ENCODE data around the gene EIF2B2. TPM values are rescaled to one million over a fixed set of nuclear protein-coding genes. Genes with fewer than 3 reads are reported as not detected.

The EIF2B2 gene
- total and polyA plus RNA-seq, 2 experiments from 2014 or later = 39.2 to 40.5 TPM

- H3K27ac Mint-ChIP-seq = no peak overlapping the region
- H3K27ac ChIP-seq (ENCODE audit: low read depth) = no peak overlapping the region
- DNase-seq (ENCODE audit: low spot score) (peak; percentile 20), ATAC-seq (no peak)
- H3K9me3 Mint-ChIP-seq = no peaks in the 10 kb centered on the region; the same call in 1 of the 3 replicates
- 0 out of 2 replicates have a peak, but pooled peaks cover 6% of the 10 kb centered on the region for H4K20me1 ChIP-seq (replicated peaks; ENCODE audit: insufficient read depth)
- no peaks in the 10 kb centered on the region for H3K4me1 ChIP-seq (ENCODE audit: insufficient read depth)
- H3K36me3 Mint-ChIP-seq (ENCODE audit: low read depth) = no peaks in the 10 kb centered on the region
- no peak overlapping the region for H3K4me2 ChIP-seq
- 0 out of 2 replicates have a peak, but pooled peaks cover 6% of the 10 kb centered on the region for H3K79me2 ChIP-seq (replicated peaks; ENCODE audit: insufficient read depth)
- no peaks in the 10 kb centered on the region for H3K9me2 ChIP-seq (ENCODE audit: insufficient read depth)
- no peak overlapping the region for H3K4me3 Mint-ChIP-seq
- no peaks in the 10 kb centered on the region for H3K27me3 ChIP-seq (ENCODE audit: insufficient read depth)
- H2AFZ ChIP-seq = no peak overlapping the region
- peaks cover 1% of the 10 kb centered on the region for H3K27me3 Mint-ChIP-seq (ENCODE audit: insufficient read depth, low read depth, poor library complexity)
- H3K4me1 Mint-ChIP-seq = no peaks in the 10 kb centered on the region; the same call in 2 of the 3 replicates
- no peaks in the 10 kb centered on the region for H3F3A ChIP-seq (replicated peaks; ENCODE audit: low read depth)
- no peak for TF ChIP-seq EZH2phosphoT487 (IDR thresholded peaks at IDR 0.05; ENCODE audit: unreplicated experiment)
- TF ChIP-seq REST (IDR thresholded peaks at IDR 0.05; ENCODE audit: unreplicated experiment) = no peak
- TF ChIP-seq POLR2AphosphoS5 (IDR thresholded peaks at IDR 0.05; ENCODE audit: low read depth) = no peak
- TF ChIP-seq ZNF462 (CRISPR knock-in tag; IDR thresholded peaks at IDR 0.05) = no peak
- TF ChIP-seq ETS1 (IDR thresholded peaks at IDR 0.05) = no peak
- TF ChIP-seq CTCF (conservative IDR thresholded peaks at IDR 0.05; ENCODE audit: low read depth in 2 of 2) = no peak
- no peak for TF ChIP-seq ZNF331 (CRISPR knock-in tag; IDR thresholded peaks at IDR 0.05; ENCODE audit: low read depth)
- TF ChIP-seq ZNF114 (CRISPR knock-in tag; IDR thresholded peaks at IDR 0.05) = no peak
- no peak for TF ChIP-seq JUNB (IDR thresholded peaks at IDR 0.05; ENCODE audit: unreplicated experiment)
- no peak for TF ChIP-seq STAT1 (IDR thresholded peaks at IDR 0.05; ENCODE audit: unreplicated experiment)
- TF ChIP-seq EZH2 (IDR thresholded peaks at IDR 0.05; ENCODE audit: low read depth, unreplicated experiment) = no peak
- TF ChIP-seq NANOG (IDR thresholded peaks at IDR 0.05; ENCODE audit: borderline replicate concordance) = no peak
- H3K36me3 ChIP-seq (ENCODE audit: insufficient read depth) = no peaks in the 10 kb centered on the region
- no peak overlapping the region for H3K4me3 ChIP-seq
These were observed 43.6 kb downstream of the EIF2B2 start for GRCh38 chr14:75046275-75046674.

Data from GM23338 (cell line).